ENCODE data around the gene SALL1. TPM values are rescaled to one million over a fixed set of nuclear protein-coding genes. Genes with fewer than 3 reads are reported as not detected.

Gene SALL1
- total RNA-seq, 1 experiment from 2014 or later = not detected

- Mint-ChIP-seq H3K27ac (ENCODE audit: unreplicated experiment) (no peak overlapping the region), H3K36me3 (ENCODE audit: insufficient read depth, unreplicated experiment) (no peaks in the 10 kb centered on the region)
- intact Hi-C loops (cut with micrococcal nuclease; ENCODE audit: unreplicated experiment) = no loop called here
Observed at GRCh38 chr16:51151435-51151960, 428 bp upstream of the SALL1 start.

GRCh38 chr16:51150165-51150887 is 744 bp downstream of the SALL1 start:
- H3K27me3 Mint-ChIP-seq (ENCODE audit: unreplicated experiment) = peaks cover 12% of the 10 kb centered on the region
- H3K27ac Mint-ChIP-seq (ENCODE audit: unreplicated experiment) = no peak overlapping the region
- H3K9me3 Mint-ChIP-seq (ENCODE audit: low read depth, unreplicated experiment) = peaks cover 5% of the 10 kb centered on the region
- peaks cover 12% of the 10 kb centered on the region for H3K4me1 Mint-ChIP-seq (ENCODE audit: low read depth, unreplicated experiment)
- intact Hi-C loops (cut with micrococcal nuclease; ENCODE audit: unreplicated experiment) = no loop called here
- H3K36me3 Mint-ChIP-seq (ENCODE audit: insufficient read depth, unreplicated experiment) = no peaks in the 10 kb centered on the region
- CTCF ChIA-PET = no interaction called here
- no peak overlapping the region for H3K4me3 Mint-ChIP-seq (ENCODE audit: low read depth, unreplicated experiment)
- no peak for DNase-seq
- no peak for TF ChIP-seq CTCF (IDR thresholded peaks at IDR 0.05; ENCODE audit: unreplicated experiment)
- BruUV-seq (replicated peaks) = no TSS peak

More at GRCh38 chr16:51151435-51151960, 428 bp upstream of the SALL1 start:
- peaks cover under 1% of the 10 kb centered on the region for H3K27me3 Mint-ChIP-seq (ENCODE audit: unreplicated experiment)
- DNase-seq = no peak
- TF ChIP-seq CTCF (IDR thresholded peaks at IDR 0.05; ENCODE audit: unreplicated experiment) = no peak
- H3K4me1 Mint-ChIP-seq (ENCODE audit: low read depth, unreplicated experiment) = peaks cover 3% of the 10 kb centered on the region
- CTCF ChIA-PET = interaction anchor here (0.6 kb wide), 1 partner anchor 83 kb away, joined by 3 read pairs; no protein-coding TSS in a partner anchor
- BruUV-seq (replicated peaks) = no TSS peak
- H3K9me3 Mint-ChIP-seq (ENCODE audit: low read depth, unreplicated experiment) = peaks cover 5% of the 10 kb centered on the region
- no peak overlapping the region for H3K4me3 Mint-ChIP-seq (ENCODE audit: low read depth, unreplicated experiment)

GRCh38 chr16:51149721-51150164 is 1.3 kb downstream of the SALL1 start:
- no peak for DNase-seq
- no peak overlapping the region for H3K4me3 Mint-ChIP-seq (ENCODE audit: low read depth, unreplicated experiment)
- BruUV-seq (replicated peaks) = no TSS peak
- H3K4me1 Mint-ChIP-seq (ENCODE audit: low read depth, unreplicated experiment) = peaks cover 12% of the 10 kb centered on the region
- H3K36me3 Mint-ChIP-seq (ENCODE audit: insufficient read depth, unreplicated experiment) = no peaks in the 10 kb centered on the region
- CTCF ChIA-PET = no interaction called here
- H3K27me3 Mint-ChIP-seq (ENCODE audit: unreplicated experiment) = peaks cover 18% of the 10 kb centered on the region
- H3K9me3 Mint-ChIP-seq (ENCODE audit: low read depth, unreplicated experiment) = peaks cover 5% of the 10 kb centered on the region
- intact Hi-C loops (cut with micrococcal nuclease; ENCODE audit: unreplicated experiment) = no loop called here
- H3K27ac Mint-ChIP-seq (ENCODE audit: unreplicated experiment) = no peak overlapping the region
- no peak for TF ChIP-seq CTCF (IDR thresholded peaks at IDR 0.05; ENCODE audit: unreplicated experiment)

- no TSS peak for BruUV-seq (replicated peaks)
- no peak for TF ChIP-seq CTCF (IDR thresholded peaks at IDR 0.05; ENCODE audit: unreplicated experiment)
- CTCF ChIA-PET = no interaction called here
- no peak for DNase-seq
- Mint-ChIP-seq H3K27ac (ENCODE audit: unreplicated experiment) (no peak overlapping the region), H3K9me3 (ENCODE audit: low read depth, unreplicated experiment) (peaks cover 5% of the 10 kb centered on the region), H3K4me1 (ENCODE audit: low read depth, unreplicated experiment) (peaks cover 12% of the 10 kb centered on the region), H3K36me3 (ENCODE audit: insufficient read depth, unreplicated experiment) (no peaks in the 10 kb centered on the region), H3K27me3 (ENCODE audit: unreplicated experiment) (peaks cover 21% of the 10 kb centered on the region), H3K4me3 (ENCODE audit: low read depth, unreplicated experiment) (no peak overlapping the region)
- intact Hi-C loops (cut with micrococcal nuclease; ENCODE audit: unreplicated experiment) = no loop called here
Observed at GRCh38 chr16:51149251-51149661, 1.8 kb downstream of the SALL1 start.
